Endothelial cell of umbilical vein (primary cell): ENCODE measurements around the gene CPSF3. TPM values are rescaled to one million over a fixed set of nuclear protein-coding genes. Genes with fewer than 3 reads are reported as not detected.

Experiments
- BruUV-seq: library from RNA; stranded (reverse); fragments of 400-500 nt; replicated peaks from 2 replicates; lab custom pipeline; 2021; lab: Mats Ljungman, UMichigan
- CTCF ChIA-PET: fragments of 300-600, 350-600 bp; sonication (Branson Sonifier 250); formaldehyde crosslinking; loops from one replicate; lab custom pipeline; 2021; ENCODE audit warnings: antibody characterized with exemption, inconsistent platforms; lab: Charles Lee
- POLR2A ChIA-PET: fragments of 300-600, 350-600 bp; sonication (Branson Sonifier 250); formaldehyde crosslinking; loops from one replicate; lab custom pipeline; 2021; ENCODE audit warnings: antibody characterized with exemption, inconsistent platforms; lab: Charles Lee
- DNase-seq: peaks from one replicate; pipeline ENCODE4 v3.0.0-alpha.2; 2011; ENCODE audit warnings: low read depth, low spot score
- FAIRE-seq: peaks from 2 replicates; lab custom pipeline; 2011; peaks lifted over from hg19 to GRCh38; lab: Jason Lieb, UNC
- H2AFZ ChIP-seq: 2 replicates; pipeline ENCODE4 v1.6.0; 2012; ENCODE audit warnings: low read depth, low read length, control low read depth, inconsistent platforms
- H3K27ac ChIP-seq: 2 replicates; pipeline ENCODE4 v1.5.1; 2011; ENCODE audit warnings: low read depth, mild to moderate bottlenecking, control low read depth, low read length, moderate library complexity; ENCODE audit not compliant: insufficient read depth
- H3K27me3 ChIP-seq, 2 experiments: 2 replicates each; pipeline versions ENCODE4 v1.6.0 to v1.6.1; 2011; ENCODE audit warnings: low read length in 2 of 2, mixed read lengths in 1 of 2; ENCODE audit not compliant: control insufficient read depth in 2 of 2, insufficient read depth in 2 of 2
- H3K36me3 ChIP-seq, 2 experiments: 2 replicates in 1 of 2; 3 replicates in 1 of 2; pipeline ENCODE4 v1.5.1; 2011; ENCODE audit warnings: low read length in 2 of 2, mild to moderate bottlenecking in 1 of 2, moderate library complexity in 1 of 2; ENCODE audit not compliant: control insufficient read depth in 2 of 2, insufficient read depth in 2 of 2; ENCODE audit errors: extremely low read depth in 1 of 2
- H3K4me1 ChIP-seq: 3 replicates; pipeline ENCODE4 v1.5.1; 2011; ENCODE audit warnings: mild to moderate bottlenecking, low read length; ENCODE audit not compliant: control insufficient read depth, insufficient read depth; ENCODE audit errors: extremely low read depth
- H3K4me2 ChIP-seq: 2 replicates; pipeline ENCODE4 v1.6.1; 2011; ENCODE audit warnings: low read length, control low read depth, mixed read lengths; ENCODE audit not compliant: insufficient read depth
- H3K4me3 ChIP-seq, 3 experiments: fragments of 200-600 bp in 1 of 3; sonication (generic), shearing (Covaris generic) in 1 of 3; replicated peaks in 1 of 3; 2 replicates each; pipeline ENCODE4 v1.5.1; 2011 to 2016; ENCODE audit warnings: control low read depth in 3 of 3, low read length in 3 of 3, mild to moderate bottlenecking in 2 of 3, inconsistent platforms in 1 of 3, low read depth in 1 of 3, moderate library complexity in 1 of 3; ENCODE audit not compliant: insufficient read depth in 1 of 3
- H3K79me2 ChIP-seq: 2 replicates; pipeline ENCODE4 v1.6.0; 2012; ENCODE audit warnings: low read length, inconsistent platforms; ENCODE audit not compliant: control insufficient read depth, insufficient read depth
- H3K9ac ChIP-seq: replicated peaks from 2 replicates; pipeline ENCODE3; 2011; ENCODE audit warnings: low read length, control low read depth; ENCODE audit not compliant: insufficient read depth; ENCODE audit errors: extremely low read depth
- H3K9me1 ChIP-seq: replicated peaks from 3 replicates; pipeline ENCODE4 v1.6.0; 2011; ENCODE audit warnings: mild to moderate bottlenecking, low read length; ENCODE audit not compliant: control insufficient read depth, insufficient read depth; ENCODE audit errors: extremely low read depth
- H3K9me3 ChIP-seq: replicated peaks from 2 replicates; pipeline ENCODE4 v1.5.1; 2012; ENCODE audit warnings: low read length, inconsistent platforms; ENCODE audit not compliant: control insufficient read depth, insufficient read depth
- H4K20me1 ChIP-seq: replicated peaks from 2 replicates; pipeline ENCODE3; 2011; ENCODE audit warnings: mild to moderate bottlenecking, low read length; ENCODE audit not compliant: control insufficient read depth, insufficient read depth; ENCODE audit errors: extremely low read depth
- CTCF ChIP-seq, 2 donors: IDR thresholded peaks; 1 replicate in 1 of 2; 2 replicates in 1 of 2; pipeline ENCODE4 v1.5.1; 2011; ENCODE audit warnings: low read length in 2 of 2, mild to moderate bottlenecking in 2 of 2, moderate library complexity in 2 of 2, control low read depth in 1 of 2, inconsistent platforms in 1 of 2, low read depth in 1 of 2; ENCODE audit not compliant: insufficient read depth in 1 of 2; ENCODE audit errors: extremely low read depth in 1 of 2
- EZH2 ChIP-seq: IDR thresholded peaks from 2 replicates; pipeline ENCODE4 v1.6.1; 2012; ENCODE audit warnings: borderline replicate concordance, low read depth, mild to moderate bottlenecking, moderate library complexity, low read length, inconsistent platforms; ENCODE audit not compliant: severe bottlenecking
- FOS ChIP-seq: IDR thresholded peaks from 2 replicates; pipeline ENCODE4 v1.6.1; 2011; ENCODE audit warnings: mild to moderate bottlenecking, low read length, moderate library complexity, borderline replicate concordance; ENCODE audit not compliant: insufficient read depth
- GATA2 ChIP-seq: IDR thresholded peaks from 2 replicates; pipeline ENCODE4 v1.7.0; 2011; ENCODE audit warnings: low read depth, mild to moderate bottlenecking, moderate library complexity, mixed read lengths, low read length; ENCODE audit not compliant: insufficient read length, insufficient read depth
- JUN ChIP-seq: IDR thresholded peaks from 2 replicates; pipeline ENCODE4 v1.6.1; 2011; ENCODE audit warnings: borderline replicate concordance, low read depth; ENCODE audit not compliant: insufficient read length, insufficient read depth
- MAX ChIP-seq: IDR thresholded peaks from 2 replicates; pipeline ENCODE4 v1.6.1; 2011; ENCODE audit not compliant: insufficient read depth, insufficient read length
- MYC ChIP-seq: IDR thresholded peaks from one replicate; pipeline ENCODE4 v1.6.1; 2011; ENCODE audit warnings: mild to moderate bottlenecking, low read depth, low read length
- POLR2A ChIP-seq: IDR thresholded peaks from 2 replicates; pipeline ENCODE4 v1.6.1; 2012; ENCODE audit warnings: low read depth, mild to moderate bottlenecking, control low read depth, low read length
- POLR2AphosphoS5 ChIP-seq: IDR thresholded peaks from 2 replicates; pipeline ENCODE4 v1.6.1; 2012; ENCODE audit warnings: low read depth, mild to moderate bottlenecking, control low read depth, low read length, moderate library complexity; ENCODE audit not compliant: insufficient read depth
- dilution Hi-C: fragments of 300-500 bp; cut with MboI; formaldehyde crosslinking; loops from one replicate; pipeline ENCODE4 v1.15.0; 2019; ENCODE audit warnings: low sequenced_read_pairs; ENCODE audit not compliant: extremely low pct_ligation_motif_present
- intact Hi-C: fragments of 100-400 bp; cut with micrococcal nuclease; formaldehyde crosslinking; loops from one replicate; pipeline ENCODE4 v1.10.0; 2022
- polyA plus RNA-seq, 4 experiments: library from polyadenylated mRNA; depleted of rRNA in 3 of 4; stranded (reverse) in 3 of 4; unstranded in 1 of 4; fragments of >200 nt; gene quantifications; 2 replicates each; pipeline versions ENCODE4 v1.2.1 to v1.2.3, GENCODE V29; 2011 to 2012; ENCODE audit warnings: missing spikeins in 1 of 4
- total RNA-seq: library from RNA; stranded (reverse); gene quantifications from 2 replicates; pipeline ENCODE4 v1.2.3, GENCODE V29; 2021

CPSF3 gene
- total and polyA plus RNA-seq, 2 donors (not counting 3 experiments of a cell fraction or from before 2014, with no cell fraction given): 13.7 to 35.6 TPM

- no peaks in the 10 kb centered on the region for H3K79me2 ChIP-seq
Observed at GRCh38 chr2:9375857-9376428, 47.5 kb upstream of the CPSF3 start.

More at GRCh38 chr2:9375857-9376428, 47.5 kb upstream of the CPSF3 start:
- no peak overlapping the region for H2AFZ ChIP-seq
- H3K9me1 ChIP-seq: no peaks in the 10 kb centered on the region
- ChIA-PET POLR2A (no interaction called here), CTCF (interaction anchor here (0.9 to 1.4 kb wide), 3 partner anchors 10 to 232 kb away, joined by 3 to 4 read pairs (median 3); no protein-coding TSS in a partner anchor)
- no peak overlapping the region for H3K4me3 ChIP-seq
- H3K9me3 ChIP-seq: no peaks in the 10 kb centered on the region
- FAIRE-seq: no peak
- BruUV-seq: no TSS peak
- no peak for DNase-seq
- H3K4me2 ChIP-seq: no peak overlapping the region
- no peak overlapping the region for H3K9ac ChIP-seq
- H3K4me1 ChIP-seq: peaks cover 12% of the 10 kb centered on the region
- no peak overlapping the region for H3K27ac ChIP-seq
- TF ChIP-seq CTCF (IDR thresholded peaks at IDR 0.05; ENCODE audit: extremely low read depth in 1 of 2, insufficient read depth in 1 of 2, low read depth in 1 of 2, low read length in 2 of 2): no peak
- no peak for TF ChIP-seq POLR2A
- no peak for TF ChIP-seq MAX
- TF ChIP-seq JUN: no peak
- no peak for TF ChIP-seq GATA2
- TF ChIP-seq POLR2AphosphoS5: no peak
- no peak for TF ChIP-seq EZH2
- TF ChIP-seq MYC: no peak
- TF ChIP-seq FOS: no peak
- no peaks in the 10 kb centered on the region for H4K20me1 ChIP-seq
- intact Hi-C loops (no loop called here), dilution Hi-C loops (no loop called here)
- peaks cover 12 to 37% of the 10 kb centered on the region in 2 experiments for H3K36me3 ChIP-seq
- H3K27me3 ChIP-seq: no peaks in the 10 kb centered on the region
